ENCODE data around the gene RANBP17. TPM values are rescaled to one million over a fixed set of nuclear protein-coding genes. Genes with fewer than 3 reads are reported as not detected.

RANBP17 gene
- total and polyA plus RNA-seq, 2 of the 4 experiments (the other 2 are of a cell fraction): 8.2 to 29.0 TPM

DNA sequence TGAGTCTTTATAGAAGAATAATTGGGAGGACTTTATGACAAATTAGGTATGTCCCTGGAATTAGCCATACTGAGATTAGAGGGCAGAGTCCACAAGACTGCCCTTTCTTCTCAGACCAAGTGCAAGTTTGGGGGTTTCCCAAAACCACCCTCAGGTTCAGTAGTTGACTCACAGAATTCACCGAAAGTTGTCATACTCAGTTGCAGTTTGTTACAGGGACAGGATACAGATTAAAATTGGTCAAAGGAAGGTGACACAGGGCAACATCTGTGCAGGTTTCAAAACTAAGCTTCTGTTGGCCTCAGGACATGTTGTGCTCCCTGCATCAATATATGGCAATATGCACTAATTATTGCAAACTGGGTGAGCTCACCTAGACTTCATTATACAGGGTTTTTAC lies 3.8 kb downstream of the RANBP17 start:
- DNase-seq (no peak), ATAC-seq (ENCODE audit: low read depth) (no peak)
- H4K20me1 ChIP-seq (ENCODE audit: insufficient read depth, low read length): no peaks in the 10 kb centered on the region; the same call in 1 of the 2 replicates
- peaks cover 20 to 43% of the 10 kb centered on the region in 2 experiments for H3K79me1 ChIP-seq (ENCODE audit: low read depth in 1 of 2, low read length in 2 of 2)
- in situ Hi-C loops (cut with MboI; ENCODE audit: low sequenced_read_pairs) (no loop called here), intact Hi-C loops (cut with micrococcal nuclease) (no loop called here), dilution Hi-C loops (cut with HindIII; ENCODE audit: low sequenced_read_pairs, unreplicated experiment) (no loop called here)
- H3K4me2 ChIP-seq (ENCODE audit: low read depth, low read length): no peak overlapping the region
- no TSS peak for BruUV-seq (replicated peaks)
- ChIA-PET CTCF (no interaction called here), POLR2A (ENCODE audit: unreplicated experiment) (no interaction called here)
- no peak overlapping the region for H3K9ac ChIP-seq (ENCODE audit: low read depth, low read length)
- no peak overlapping the region for H2AFZ ChIP-seq (replicated peaks; ENCODE audit: low read length, poor library complexity)
- H2BK120ac ChIP-seq (ENCODE audit: low read depth, low read length): no peak overlapping the region
- TF ChIP-seq SMC3 (IDR thresholded peaks at IDR 0.05; ENCODE audit: low read depth, low read length) (no peak), MAFK (IDR thresholded peaks at IDR 0.05; ENCODE audit: low read depth, low read length) (no peak), RCOR1 (IDR thresholded peaks at IDR 0.05; ENCODE audit: insufficient replicate concordance, low read length) (no peak), MXI1 (IDR thresholded peaks at IDR 0.05; ENCODE audit: borderline replicate concordance, low read depth, low read length) (no peak), FOS (IDR thresholded peaks at IDR 0.05; ENCODE audit: low read depth, low read length) (no peak)
- TF ChIP-seq, protein P1, sequence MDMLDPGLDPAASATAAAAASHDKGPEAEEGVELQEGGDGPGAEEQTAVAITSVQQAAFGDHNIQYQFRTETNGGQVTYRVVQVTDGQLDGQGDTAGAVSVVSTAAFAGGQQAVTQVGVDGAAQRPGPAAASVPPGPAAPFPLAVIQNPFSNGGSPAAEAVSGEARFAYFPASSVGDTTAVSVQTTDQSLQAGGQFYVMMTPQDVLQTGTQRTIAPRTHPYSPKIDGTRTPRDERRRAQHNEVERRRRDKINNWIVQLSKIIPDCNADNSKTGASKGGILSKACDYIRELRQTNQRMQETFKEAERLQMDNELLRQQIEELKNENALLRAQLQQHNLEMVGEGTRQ (IDR thresholded peaks at IDR 0.05; ENCODE audit: low read depth, low read length): no peak
- peaks cover 6% of the 10 kb centered on the region for H3K9me3 ChIP-seq (ENCODE audit: control insufficient read depth, insufficient read depth, low read length)
- H3K27ac ChIP-seq (ENCODE audit: insufficient read depth, low read length): no peak overlapping the region
- H3K18ac ChIP-seq (ENCODE audit: low read depth, low read length): no peak overlapping the region
- no peak overlapping the region for H3K4me3 ChIP-seq (ENCODE audit: insufficient read depth, low read depth, low read length)
- H4K91ac ChIP-seq (ENCODE audit: insufficient read depth, low read depth, low read length): no peak overlapping the region
- no peak overlapping the region for H3K56ac ChIP-seq (ENCODE audit: extremely low read depth, insufficient read depth, low read length)
- no peaks in the 10 kb centered on the region for H3K36me3 ChIP-seq (ENCODE audit: control insufficient read depth, insufficient read depth, low read length)
- WGBS, 2 experiments (ENCODE audit: extremely low coverage in 2 of 2, insufficient read length in 1 of 2): no CpG with 5 or more reads among the region's 1 CpG
- peaks cover 7% of the 10 kb centered on the region for H3K4me1 ChIP-seq (ENCODE audit: control insufficient read depth, insufficient read depth, low read length)
- H2BK20ac ChIP-seq (ENCODE audit: low read depth, low read length): no peak overlapping the region
- no peak overlapping the region for H2AK5ac ChIP-seq (ENCODE audit: low read depth, low read length)
- peaks cover 4% of the 10 kb centered on the region; the same call in 1 of the 2 replicates for H3K9me1 ChIP-seq (ENCODE audit: insufficient read depth, low read length)
- no peak overlapping the region for H3K4ac ChIP-seq (ENCODE audit: low read depth, low read length)
- H4K8ac ChIP-seq (ENCODE audit: low read depth in 2 of 2, low read length in 2 of 2): no peak overlapping the region
- no peak overlapping the region for H2AK9ac ChIP-seq (replicated peaks; ENCODE audit: low read depth, low read length, poor library complexity)
- H4K5ac ChIP-seq (ENCODE audit: low read depth, low read length): no peak overlapping the region
- no peak overlapping the region for H3K14ac ChIP-seq (replicated peaks; ENCODE audit: low read depth, low read length)
- H2BK5ac ChIP-seq (ENCODE audit: low read depth, low read length, poor library complexity, severe bottlenecking): no peak overlapping the region
- no peaks in the 10 kb centered on the region for H3K27me3 ChIP-seq (ENCODE audit: control insufficient read depth, insufficient read depth, low read length)
- no peak overlapping the region for H2BK15ac ChIP-seq (ENCODE audit: low read depth, low read length)
- no peak overlapping the region for H3K23ac ChIP-seq (ENCODE audit: low read depth, low read length)

Measured in IMR-90 (cell line).